T-helper 22 cell (primary cell): ENCODE results near the gene C14orf93.
A peak's percentile ranks its signal among the peaks of the same experiment; 100 is the strongest.

Experiments used
- DNase-seq: peaks from one replicate; pipeline ENCODE4 v3.0.0-alpha.2; 2020; ENCODE audit warnings: low read depth

The C14orf93 gene

GRCh38 chr14:23045419-23046357 is 35.7 kb upstream of the C14orf93 start:
- DNase-seq: no peak

- DNase-seq: no peak
Measured at GRCh38 chr14:23044840-23045239, 34.9 kb upstream of the C14orf93 start.

GRCh38 chr14:23043754-23044153 is 33.8 kb upstream of the C14orf93 start:
- no peak for DNase-seq

GRCh38 chr14:23043145-23043544 is 33.2 kb upstream of the C14orf93 start:
- no peak for DNase-seq

DNA sequence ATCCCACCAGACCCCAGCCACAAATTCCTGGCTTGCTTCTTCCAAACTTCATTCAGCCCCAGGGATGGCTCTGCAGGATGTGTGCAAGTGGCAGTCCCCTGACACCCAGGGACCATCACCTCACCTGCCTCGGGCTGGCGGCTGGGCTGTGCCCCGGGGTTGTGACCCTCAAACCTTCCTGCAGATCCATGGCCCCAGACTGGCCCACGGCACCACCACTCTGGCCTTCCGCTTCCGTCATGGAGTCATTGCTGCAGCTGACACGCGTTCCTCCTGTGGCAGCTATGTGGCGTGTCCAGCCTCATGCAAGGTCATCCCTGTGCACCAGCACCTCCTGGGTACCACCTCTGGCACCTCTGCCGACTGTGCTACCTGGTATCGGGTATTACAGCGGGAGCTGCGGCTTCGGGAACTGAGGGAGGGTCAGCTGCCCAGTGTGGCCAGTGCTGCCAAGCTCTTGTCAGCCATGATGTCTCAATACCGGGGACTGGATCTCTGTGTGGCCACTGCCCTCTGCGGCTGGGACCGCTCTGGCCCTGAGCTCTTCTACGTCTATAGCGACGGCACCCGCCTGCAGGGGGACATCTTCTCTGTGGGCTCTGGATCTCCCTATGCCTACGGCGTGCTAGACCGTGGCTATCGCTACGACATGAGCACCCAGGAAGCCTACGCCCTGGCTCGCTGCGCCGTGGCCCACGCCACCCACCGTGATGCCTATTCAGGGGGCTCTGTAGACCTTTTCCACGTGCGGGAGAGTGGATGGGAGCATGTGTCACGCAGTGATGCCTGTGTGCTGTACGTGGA is 32.4 kb upstream of the C14orf93 start, which contains the start of gene PSMB11:
Gene PSMB11, plus strand, starts transcription at position 51 of the 804 bp plus-strand sequence. Its CDS starts 14 bp downstream, at position 65.
- DNase-seq: no peak

DNA sequence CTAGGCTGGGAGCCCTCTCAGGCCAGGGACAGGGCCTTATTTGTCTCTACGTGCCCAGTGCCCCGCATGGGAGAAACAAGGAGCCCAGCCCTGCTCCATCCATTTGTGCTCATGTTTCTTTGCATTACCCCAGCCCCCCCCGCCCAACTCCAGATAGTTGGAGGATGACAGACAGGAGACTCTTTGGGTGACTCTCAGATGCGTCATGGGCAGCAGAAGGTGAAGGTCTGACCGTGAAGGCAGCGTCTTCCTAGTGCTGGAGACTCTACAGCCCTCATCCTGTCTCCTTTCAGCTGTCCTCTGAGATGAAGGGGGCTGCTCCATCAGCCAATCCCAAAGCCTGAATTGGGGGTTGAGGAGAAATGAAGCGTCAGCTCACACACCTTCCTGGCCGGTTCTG is 31.8 kb upstream of the C14orf93 start:
- no peak for DNase-seq

GRCh38 chr14:23040100-23040499 is 30.2 kb upstream of the C14orf93 start:
- no peak for DNase-seq

- DNase-seq: no peak
Measured at GRCh38 chr14:23035303-23036144, 25.6 kb upstream of the C14orf93 start.

DNA sequence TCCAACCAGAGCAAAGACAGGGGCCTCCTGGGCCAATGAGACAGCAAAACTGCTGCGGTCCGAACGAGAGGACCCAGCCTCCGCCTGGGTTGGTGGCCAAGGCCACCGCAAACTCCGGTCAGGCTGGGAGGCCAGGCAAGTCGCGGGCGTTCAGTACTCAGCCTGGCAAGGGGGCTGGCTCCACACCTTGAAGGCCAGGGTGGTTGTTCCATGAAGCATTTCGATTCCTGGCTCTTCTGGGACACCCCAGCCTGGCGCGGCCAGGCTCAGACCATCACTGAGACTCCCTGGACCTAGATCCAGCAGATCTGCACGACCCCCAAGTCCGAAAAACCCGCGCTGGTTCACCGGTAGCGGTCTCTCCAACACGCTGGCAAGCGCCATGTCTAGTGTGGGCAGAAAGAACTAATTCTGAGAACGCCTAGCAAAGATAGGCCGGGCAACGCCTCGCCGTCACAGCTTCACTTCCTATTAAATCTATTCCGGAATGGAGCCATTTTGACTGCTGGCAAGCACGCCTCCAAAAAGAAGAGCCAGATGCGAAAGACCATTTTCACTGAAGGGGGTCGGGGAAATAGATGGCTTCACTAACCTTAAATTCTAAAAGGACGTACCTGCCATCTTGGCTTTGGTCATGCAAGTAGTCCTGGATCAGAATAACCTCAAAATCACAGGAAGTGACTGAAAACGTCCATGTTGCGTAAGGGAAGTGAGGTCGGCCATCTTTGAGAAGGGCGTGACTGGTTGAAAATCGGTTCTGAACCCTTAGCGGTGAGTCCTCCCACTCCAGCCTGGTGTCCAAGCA is 24.8 kb upstream of the C14orf93 start, which contains the start of gene PSMB5:
Gene PSMB5, minus strand, starts transcription at position 403 of the 805 bp plus-strand sequence. Its CDS starts 19 bp downstream, at position 384.
- DNase-seq: peak; percentile 82

- DNase-seq: no peak
Measured at GRCh38 chr14:23033801-23034497, 24.0 kb upstream of the C14orf93 start.

DNA sequence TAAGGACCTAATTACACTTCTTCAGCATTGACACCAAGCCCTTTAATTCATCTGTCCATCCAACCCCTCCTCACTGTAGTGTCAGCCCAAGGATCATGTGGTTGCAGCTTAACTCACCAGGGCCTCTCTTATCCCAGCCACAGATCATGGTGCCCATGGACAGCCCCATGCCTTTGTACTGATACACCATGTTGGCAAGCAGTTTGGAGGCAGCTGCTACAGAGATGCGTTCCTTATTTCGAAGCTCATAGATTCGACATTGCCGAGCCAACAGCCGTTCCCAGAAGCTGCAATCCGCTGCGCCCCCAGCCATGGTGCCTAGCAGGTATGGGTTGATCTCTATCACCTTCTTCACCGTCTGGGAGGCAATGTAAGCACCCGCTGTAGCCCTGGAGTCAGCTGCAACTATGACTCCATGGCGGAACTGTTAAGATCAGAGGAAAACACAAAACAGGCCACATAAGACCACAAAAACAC is 23.3 kb upstream of the C14orf93 start:
- no peak for DNase-seq

DNA sequence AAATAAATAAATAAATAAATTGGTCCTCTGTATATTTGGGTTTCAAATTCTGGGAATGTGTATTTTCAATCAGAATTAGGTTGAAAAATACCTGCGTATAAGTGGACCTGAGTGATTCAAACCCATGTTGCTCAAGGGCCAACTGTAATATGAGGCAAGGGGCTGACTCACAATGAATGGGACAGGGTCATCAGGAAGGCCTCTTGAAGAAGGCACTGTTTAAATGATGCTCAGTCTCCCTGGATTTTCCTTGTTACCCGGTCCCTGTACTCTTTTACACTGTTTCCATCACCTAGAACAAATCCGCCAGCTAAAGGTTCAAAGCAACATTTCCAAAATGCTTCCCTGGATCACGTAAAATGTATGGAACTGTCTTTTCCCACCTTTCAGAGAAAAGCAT is 21.0 kb upstream of the C14orf93 start:
- no peak for DNase-seq

- no peak for DNase-seq
Measured at GRCh38 chr14:23028799-23029198, 18.9 kb upstream of the C14orf93 start.

GRCh38 chr14:23025151-23025814 is 15.3 kb upstream of the C14orf93 start:
- DNase-seq: no peak

DNA sequence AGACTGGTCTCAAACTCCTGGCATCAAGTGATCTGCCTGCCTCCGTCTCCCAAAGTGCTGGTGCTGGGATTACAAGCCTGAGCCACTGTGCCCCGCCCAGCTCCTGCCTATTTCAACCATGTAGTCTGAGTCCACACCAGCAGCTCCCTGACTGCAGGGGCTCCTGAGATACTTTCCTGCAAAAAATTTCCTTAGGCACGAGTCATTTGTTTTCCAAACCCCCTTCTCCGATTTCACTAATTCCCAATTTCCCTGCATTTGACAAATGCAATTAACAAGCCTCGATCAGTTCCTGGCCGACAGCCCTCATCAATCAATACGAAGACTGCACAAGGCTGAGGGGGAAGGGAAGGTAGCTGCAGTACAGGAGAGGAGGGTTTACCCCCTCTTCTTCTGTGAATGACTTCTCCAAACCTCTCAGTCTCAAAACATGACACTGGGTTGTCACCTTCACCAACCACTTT is 14.7 kb upstream of the C14orf93 start:
- no peak for DNase-seq

DNA sequence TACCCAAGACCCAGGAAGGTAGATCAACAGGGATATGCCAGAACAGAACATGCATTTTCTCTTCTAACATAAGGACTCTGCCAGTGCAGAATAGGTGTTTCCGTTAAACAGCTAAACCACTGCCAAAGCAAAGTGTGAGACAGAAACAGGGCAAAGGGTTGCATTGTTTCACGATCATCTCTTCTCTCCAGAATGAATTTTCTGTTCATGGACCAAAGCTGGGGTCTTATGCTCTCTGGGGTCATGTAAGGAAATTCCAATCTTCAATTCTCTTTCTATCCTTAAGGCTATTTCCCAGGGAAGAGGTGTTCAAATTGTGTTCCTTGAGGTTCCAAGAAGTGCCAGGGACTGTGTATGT is 13.8 kb upstream of the C14orf93 start:
- no peak for DNase-seq

GRCh38 chr14:23023022-23023794 is 13.3 kb upstream of the C14orf93 start:
- no peak for DNase-seq

GRCh38 chr14:23021889-23022442 is 12.0 kb upstream of the C14orf93 start:
- DNase-seq: no peak
